K562 (cell line): ENCODE measurements around the gene SHISAL2A. TPM values are rescaled to one million over a fixed set of nuclear protein-coding genes. Genes with fewer than 3 reads are reported as not detected.
A peak's percentile ranks its signal among the peaks of the same experiment; 100 is the strongest.

Experiments
- BHLHE40 ChIP-seq: IDR thresholded peaks from 2 replicates; pipeline ENCODE4 v1.6.1; 2011; ENCODE audit warnings: low read length, improper control_type of control experiment
- BRF2 ChIP-seq: IDR thresholded peaks from 3 replicates; pipeline ENCODE4 v1.6.1; 2011; ENCODE audit warnings: borderline replicate concordance, mild to moderate bottlenecking; ENCODE audit not compliant: insufficient read length, insufficient read depth
- CREB1 ChIP-seq, 2 experiments: sonication (generic) in 1 of 2; formaldehyde crosslinking in 1 of 2; IDR thresholded peaks; 2 replicates each; pipeline versions ENCODE4 v1.6.1 to v1.8.0; 2012 to 2022; ENCODE audit warnings: inconsistent platforms in 1 of 2, mild to moderate bottlenecking in 1 of 2, missing genetic modification reagents in 1 of 2, moderate library complexity in 1 of 2
- CXXC5 ChIP-seq: fragments of 250-450 bp; sonication (Bioruptor Pico); IDR thresholded peaks from 2 replicates; pipeline ENCODE4 v1.8.0; 2022; ENCODE audit warnings: inconsistent platforms, mild to moderate bottlenecking, moderate library complexity
- EHMT2 ChIP-seq: fragments of 450-650 bp; IDR thresholded peaks from 2 replicates; pipeline ENCODE4 v1.6.1; 2018; ENCODE audit warnings: antibody characterized with exemption
- ETV1 ChIP-seq: fragments of 450-650 bp; conservative IDR thresholded peaks from 2 replicates; pipeline ENCODE4 v1.6.1; 2016; ENCODE audit warnings: missing genetic modification characterization, control low read depth, low read depth, missing compliant biosample characterization
- HMG20A ChIP-seq: fragments of 450-650 bp; formaldehyde crosslinking; conservative IDR thresholded peaks from 2 replicates; pipeline ENCODE4 v1.4.0; 2020; ENCODE audit warnings: mild to moderate bottlenecking, mixed read lengths
- KHSRP ChIP-seq: fragments of 450-650 bp; IDR thresholded peaks from 2 replicates; pipeline ENCODE4 v1.6.1; 2017
- LEF1 ChIP-seq: fragments of 450-650 bp; IDR thresholded peaks from 2 replicates; pipeline ENCODE4 v1.6.1; 2016; ENCODE audit warnings: mild to moderate bottlenecking
- MAZ ChIP-seq, 2 experiments: fragments of 450-650 bp in 1 of 2; sonication (generic) in 1 of 2; formaldehyde crosslinking; IDR thresholded peaks in 1 of 2; conservative IDR thresholded peaks in 1 of 2; 2 replicates each; pipeline versions ENCODE4 v1.4.0 to v1.5.0; 2020; ENCODE audit warnings: mild to moderate bottlenecking in 1 of 2, missing genetic modification reagents in 1 of 2
- NFRKB ChIP-seq: fragments of 450-650 bp; IDR thresholded peaks from 2 replicates; pipeline ENCODE4 v1.6.1; 2016; ENCODE audit warnings: low read depth
- RB1 ChIP-seq: fragments of 450-650 bp; IDR thresholded peaks from 2 replicates; pipeline ENCODE4 v1.6.1; 2017; ENCODE audit warnings: low read depth, mild to moderate bottlenecking
- RBM17 ChIP-seq: fragments of 200-400 bp; formaldehyde crosslinking; IDR thresholded peaks from 2 replicates; pipeline ENCODE4 v1.6.1; 2017; ENCODE audit warnings: low read depth, mild to moderate bottlenecking, low read length, borderline replicate concordance
- RBM22 ChIP-seq: fragments of 200-400 bp; formaldehyde crosslinking; IDR thresholded peaks from 2 replicates; pipeline ENCODE4 v1.6.1; 2018; ENCODE audit warnings: low read length, low read depth; ENCODE audit not compliant: poor library complexity, severe bottlenecking
- RFX1 ChIP-seq: fragments of 450-650 bp; IDR thresholded peaks from 2 replicates; pipeline ENCODE4 v1.6.1; 2016; ENCODE audit warnings: mild to moderate bottlenecking, moderate library complexity
- SPI1 ChIP-seq: IDR thresholded peaks from 2 replicates; pipeline ENCODE4 v1.6.1; 2011; ENCODE audit warnings: low read depth, low read length, control low read depth, borderline replicate concordance
- TAF15 ChIP-seq: fragments of 200-400 bp; formaldehyde crosslinking; IDR thresholded peaks from 2 replicates; pipeline ENCODE4 v1.6.1; 2017; ENCODE audit warnings: mild to moderate bottlenecking, low read depth, low read length, moderate library complexity
- TEAD4 ChIP-seq, 2 experiments: sonication (generic) in 1 of 2; formaldehyde crosslinking in 1 of 2; IDR thresholded peaks; 2 replicates each; pipeline versions ENCODE4 v1.6.1 to v1.8.0; 2012 to 2022; ENCODE audit warnings: borderline replicate concordance in 1 of 2, inconsistent platforms in 1 of 2, low read length in 1 of 2, mild to moderate bottlenecking in 1 of 2, missing genetic modification reagents in 1 of 2
- VEZF1 ChIP-seq: fragments of 200-800 bp; sonication (Bioruptor generic); IDR thresholded peaks from 2 replicates; pipeline ENCODE4 v1.6.1; 2017; ENCODE audit warnings: missing genetic modification characterization, missing compliant biosample characterization
- ZBTB7A ChIP-seq: IDR thresholded peaks from 2 replicates; pipeline ENCODE4 v1.6.1; 2011; ENCODE audit warnings: low read depth, mild to moderate bottlenecking, low read length, moderate library complexity, borderline replicate concordance; ENCODE audit not compliant: control insufficient read depth
- ZNF551 ChIP-seq: fragments of 250-450 bp; sonication (Bioruptor Pico); IDR thresholded peaks from 2 replicates; pipeline ENCODE4 v1.5.0; 2021; ENCODE audit warnings: mild to moderate bottlenecking, moderate library complexity
- ZNF717 ChIP-seq: fragments of 250-450 bp; sonication (Bioruptor Pico); IDR thresholded peaks from 2 replicates; pipeline ENCODE4 v1.5.0; 2021
- polyA plus RNA-seq, 8 experiments: library from polyadenylated mRNA; depleted of rRNA in 4 of 8; stranded (reverse) in 5 of 8; unstranded in 3 of 8; fragments of >200 nt; fragmentation: Nextera tagmentation in 2 of 8; fragmentation: Illumina TruSeq in 1 of 8; extraction: Ambion mirVana in 2 of 8; extraction: Trizol in 1 of 8; gene quantifications; 2 replicates each; pipeline versions ENCODE4 v1.2.1 to v1.2.3, GENCODE V29; 2011 to 2014; ENCODE audit warnings: inconsistent platforms in 1 of 8, missing spikeins in 1 of 8
- total RNA-seq, 7 experiments: library from RNA; depleted of rRNA in 6 of 7; stranded (reverse); fragments of >200 nt in 6 of 7; fragmentation: Illumina TruSeq in 2 of 7; extraction: Trizol in 2 of 7; gene quantifications; 2 replicates each; pipeline versions ENCODE4 v1.2.1 to v1.2.3, GENCODE V29; 2011 to 2021; ENCODE audit warnings: low replicate concordance in 1 of 7
- TF ChIP-seq, protein P1 (sequence below): fragments of 450-650 bp; IDR thresholded peaks from 2 replicates; pipeline ENCODE4 v1.6.1; 2016

SHISAL2A gene
- total and polyA plus RNA-seq, 9 of the 15 experiments (the other 6 are each of a cell fraction or from before 2014, with no cell fraction given): 0.11 TPM; not detected in 8

DNA sequence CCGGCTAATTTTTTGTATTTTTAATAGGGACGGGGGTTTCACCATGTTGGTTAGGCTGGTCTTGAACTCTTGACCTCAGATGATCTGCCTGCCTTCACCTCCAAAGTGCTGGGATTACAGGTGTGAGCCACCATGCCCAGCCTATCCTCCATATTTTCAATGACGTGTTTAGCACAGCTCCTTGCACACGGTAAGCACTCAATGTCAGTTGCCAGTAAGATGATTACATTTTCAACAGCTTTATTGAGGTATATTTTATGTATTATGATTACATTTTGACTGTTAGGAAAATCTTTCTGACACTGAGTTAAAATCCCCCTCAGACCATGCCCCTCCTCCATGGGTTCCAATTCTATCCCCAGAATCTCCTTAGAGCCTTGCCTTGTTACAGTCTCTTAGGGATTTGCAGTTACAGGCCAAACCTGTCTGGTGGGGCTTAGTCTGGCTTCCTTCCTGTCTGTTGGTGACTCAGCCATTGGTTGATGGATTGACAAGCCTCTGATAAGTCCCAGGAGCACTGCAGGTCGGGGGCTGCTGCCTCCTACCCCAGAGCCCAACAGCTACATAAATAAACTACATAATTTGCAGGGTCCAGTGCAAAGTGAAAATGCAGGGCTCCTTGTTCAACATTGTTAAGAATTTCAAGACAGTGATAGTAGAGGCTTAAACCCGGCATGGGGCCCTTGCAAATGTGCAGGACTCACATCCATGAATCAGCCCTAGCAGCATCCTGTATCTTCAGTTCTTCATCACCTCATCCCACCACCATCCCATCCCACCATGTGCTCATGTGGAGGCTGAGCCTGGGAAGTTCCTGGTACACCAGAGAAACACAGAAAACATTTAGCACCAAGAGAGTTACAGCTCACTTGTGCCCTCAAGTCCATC is 41.8 kb downstream of the SHISAL2A start (continued):
- TF ChIP-seq BRF2 (no peak), ZNF717 (CRISPR knock-in tag) (no peak), BHLHE40 (no peak), RB1 (no peak), EHMT2 (peak; percentile 43; the same call in 1 of the 2 replicates), ZNF551 (CRISPR knock-in tag) (no peak), MAZ (CRISPR knock-in tag; conservative IDR thresholded peaks at IDR 0.05 in 1 of 2, IDR thresholded peaks at IDR 0.05 in 1 of 2) (0 out of 4 replicates have a peak, but pooled peaks of 1 of the 2 experiments have one; percentile 39), KHSRP (no peak), ZBTB7A (peak; percentile 30; the same call in 1 of the 2 replicates), HMG20A (CRISPR knock-in tag) (no peak), CREB1 (IDR thresholded peaks at IDR 0.05) (no peak), CREB1 (CRISPR knock-in tag; IDR thresholded peaks at IDR 0.05) (no peak), RBM17 (no peak), VEZF1 (CRISPR knock-in tag) (peak; percentile 28; the same call in 1 of the 2 replicates), RBM22 (no peak), ETV1 (tag) (peak; percentile 89), NFRKB (0 out of 2 replicates have a peak, but pooled peaks have one; percentile 52), LEF1 (peak; percentile 77; the same call in 1 of the 2 replicates), TAF15 (no peak), TEAD4 (IDR thresholded peaks at IDR 0.05; ENCODE audit: low read length) (peak; percentile 28; the same call in 1 of the 2 replicates), TEAD4 (CRISPR knock-in tag; IDR thresholded peaks at IDR 0.05; ENCODE audit: borderline replicate concordance) (no peak), RFX1 (no peak), SPI1 (peak; percentile 57; the same call in 1 of the 2 replicates), CXXC5 (0 out of 2 replicates have a peak, but pooled peaks have one; percentile 5)
- TF ChIP-seq, protein P1, sequence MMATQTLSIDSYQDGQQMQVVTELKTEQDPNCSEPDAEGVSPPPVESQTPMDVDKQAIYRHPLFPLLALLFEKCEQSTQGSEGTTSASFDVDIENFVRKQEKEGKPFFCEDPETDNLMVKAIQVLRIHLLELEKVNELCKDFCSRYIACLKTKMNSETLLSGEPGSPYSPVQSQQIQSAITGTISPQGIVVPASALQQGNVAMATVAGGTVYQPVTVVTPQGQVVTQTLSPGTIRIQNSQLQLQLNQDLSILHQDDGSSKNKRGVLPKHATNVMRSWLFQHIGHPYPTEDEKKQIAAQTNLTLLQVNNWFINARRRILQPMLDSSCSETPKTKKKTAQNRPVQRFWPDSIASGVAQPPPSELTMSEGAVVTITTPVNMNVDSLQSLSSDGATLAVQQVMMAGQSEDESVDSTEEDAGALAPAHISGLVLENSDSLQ: peak; percentile 92
